A549 (cell line): ENCODE results near the gene FAF1. TPM values are rescaled to one million over a fixed set of nuclear protein-coding genes. Genes with fewer than 3 reads are reported as not detected.

Source experiments
- ATAC-seq, 2 experiments: fragments of 200-7000 bp in 1 of 2; fragments of >200 bp in 1 of 2; cut with Nextera tagmentation in 1 of 2; cut with Tn5 transposase in 1 of 2; 3 replicates each; pipeline versions ENCODE4 v1.8.0 to v1.9.1; 2018 to 2020; ENCODE audit warnings: mild to moderate bottlenecking in 1 of 2, moderate library complexity in 1 of 2
- CTCF ChIA-PET: fragments of 300-600 bp; sonication (Branson Sonifier 250); formaldehyde crosslinking; extraction: SDS; loops from one replicate; lab custom pipeline; 2021; ENCODE audit warnings: antibody characterized with exemption, inconsistent platforms; lab: Yijun Ruan, JAX
- POLR2A ChIA-PET: fragments of 350-600 bp; formaldehyde crosslinking; extraction: SDS; loops from one replicate; lab custom pipeline; 2021; ENCODE audit warnings: antibody characterized with exemption, inconsistent platforms; lab: Yijun Ruan, JAX
- DNase-seq, 2 experiments: peaks; one replicate each; pipeline versions ENCODE4 v3.0.0 to v3.0.0-alpha.2; 2011 to 2016; ENCODE audit warnings: low read depth in 1 of 2, low spot score in 1 of 2
- FAIRE-seq: peaks from 2 replicates; lab custom pipeline; 2011; peaks lifted over from hg19 to GRCh38; lab: Jason Lieb, UNC
- H3K27ac ChIP-seq, 2 experiments: fragments of >200 bp; sonication (Bioruptor Twin); formaldehyde crosslinking; 3 replicates each; pipeline ENCODE4 v1.5.1; 2016 to 2017
- H3K4me1 ChIP-seq: fragments of >200 bp; sonication (Bioruptor Twin); formaldehyde crosslinking; 3 replicates; pipeline ENCODE4 v1.6.1; 2016
- H3K4me2 ChIP-seq: fragments of >200 bp; sonication (Bioruptor Twin); formaldehyde crosslinking; 3 replicates; pipeline ENCODE4 v1.6.1; 2016
- H3K4me3 ChIP-seq: fragments of >200 bp; sonication (Bioruptor Twin); formaldehyde crosslinking; 3 replicates; pipeline ENCODE4 v1.5.1; 2016
- H3K9me3 ChIP-seq: fragments of >200 bp; sonication (Bioruptor Twin); formaldehyde crosslinking; 3 replicates; pipeline ENCODE4 v1.6.1; 2016
- BHLHE40 ChIP-seq: IDR thresholded peaks from 2 replicates; pipeline ENCODE4 v1.6.1; 2012; ENCODE audit warnings: low read depth, low read length, inconsistent platforms
- CBX2 ChIP-seq: fragments of 200-600 bp; sonication (generic); IDR thresholded peaks from 2 replicates; pipeline ENCODE4 v1.6.1; 2016; ENCODE audit warnings: low read depth, mild to moderate bottlenecking, borderline replicate concordance
- EP300 ChIP-seq, 2 experiments: fragments of >200 bp; sonication (Bioruptor Twin); formaldehyde crosslinking; IDR thresholded peaks; 2 replicates in 1 of 2; 3 replicates in 1 of 2; pipeline ENCODE4 v1.6.1; 2016 to 2017
- FOSL2 ChIP-seq, 2 experiments: fragments of 450-650 bp in 1 of 2; fragments of >200 bp in 1 of 2; sonication (Bioruptor Twin) in 1 of 2; formaldehyde crosslinking; IDR thresholded peaks; 2 replicates each; pipeline versions ENCODE4 v1.5.0 to v1.6.1; 2016 to 2020; ENCODE audit warnings: mild to moderate bottlenecking in 1 of 2, moderate library complexity in 1 of 2
- FOXS1 ChIP-seq: fragments of 250-450 bp; sonication (Bioruptor Pico); IDR thresholded peaks from 2 replicates; pipeline ENCODE4 v1.5.0; 2020; ENCODE audit warnings: mild to moderate bottlenecking, moderate library complexity
- HEYL ChIP-seq: fragments of 250-450 bp; sonication (Bioruptor Pico); IDR thresholded peaks from 2 replicates; pipeline ENCODE4 v1.8.0; 2021; ENCODE audit warnings: mild to moderate bottlenecking, moderate library complexity
- HOXB13 ChIP-seq: fragments of 250-450 bp; sonication (Bioruptor Pico); IDR thresholded peaks from 2 replicates; pipeline ENCODE4 v1.5.0; 2020; ENCODE audit warnings: low read depth, mild to moderate bottlenecking, moderate library complexity
- JUNB ChIP-seq: fragments of >200 bp; sonication (Bioruptor Twin); formaldehyde crosslinking; IDR thresholded peaks from 2 replicates; pipeline ENCODE4 v1.6.1; 2016
- KDM5A ChIP-seq: fragments of 200-600 bp; sonication (generic); IDR thresholded peaks from 2 replicates; pipeline ENCODE4 v1.6.1; 2016; ENCODE audit warnings: antibody characterized with exemption, mild to moderate bottlenecking
- NFE2L2 ChIP-seq: fragments of 150-350 bp; conservative IDR thresholded peaks from 2 replicates; pipeline ENCODE4 v1.6.1; 2014; ENCODE audit warnings: low read length
- NPAS2 ChIP-seq: fragments of 250-450 bp; sonication (Bioruptor Pico); IDR thresholded peaks from 2 replicates; pipeline ENCODE4 v1.8.0; 2022; ENCODE audit warnings: mild to moderate bottlenecking, moderate library complexity, borderline replicate concordance
- RFX5 ChIP-seq: fragments of 450-650 bp; IDR thresholded peaks from 2 replicates; pipeline ENCODE4 v1.7.1; 2014; ENCODE audit warnings: antibody characterized with exemption, mild to moderate bottlenecking, moderate library complexity
- SMC3 ChIP-seq: fragments of >200 bp; sonication (Bioruptor Twin); formaldehyde crosslinking; IDR thresholded peaks from 3 replicates; pipeline ENCODE4 v1.6.1; 2018; ENCODE audit warnings: inconsistent platforms
- ZNF302 ChIP-seq: fragments of 250-450 bp; sonication (Bioruptor Pico); IDR thresholded peaks from 2 replicates; pipeline ENCODE4 v1.9.0; 2021; ENCODE audit warnings: inconsistent platforms, mild to moderate bottlenecking, moderate library complexity
- ZSCAN20 ChIP-seq: fragments of 250-450 bp; sonication (Bioruptor Pico); IDR thresholded peaks from 2 replicates; pipeline ENCODE4 v1.8.0; 2022; ENCODE audit warnings: mild to moderate bottlenecking, moderate library complexity
- WGBS: methylation state at CpG from one replicate; pipeline ENCODE4 v1.1.6; 2017; ENCODE audit errors: missing lambda C conversion rate; 5-methylcytosine and 5-hydroxymethylcytosine counted together
- polyA plus RNA-seq, 4 experiments: library from polyadenylated mRNA; depleted of rRNA in 3 of 4; stranded (reverse); fragments of >200 nt; fragmentation: RNase III in 1 of 4; extraction: RNeasy Plus Mini Kit Qiagen cat#74134 plus additional on column Dnase treatment in 1 of 4; gene quantifications; 2 replicates in 3 of 4; 3 replicates in 1 of 4; pipeline ENCODE4 v1.2.3, GENCODE V29; 2011 to 2017
- TF ChIP-seq, protein P1 (sequence below): fragments of 250-450 bp; sonication (Bioruptor Pico); IDR thresholded peaks from 2 replicates; pipeline ENCODE4 v1.5.0; 2020; ENCODE audit warnings: low read depth, mild to moderate bottlenecking, moderate library complexity
- TF ChIP-seq, protein P2 (sequence below): IDR thresholded peaks from 2 replicates; pipeline ENCODE4 v1.6.1; 2012
- TF ChIP-seq, protein P3 (sequence below): fragments of >200 bp; sonication (Bioruptor Twin); formaldehyde crosslinking; IDR thresholded peaks from 3 replicates; pipeline ENCODE4 v1.5.1; 2016
- TF ChIP-seq, protein P4 (sequence below): fragments of 450-650 bp; IDR thresholded peaks from 2 replicates; pipeline ENCODE4 v1.6.1; 2014; ENCODE audit warnings: antibody characterized with exemption
- TF ChIP-seq, protein P5 (sequence below): fragments of 200-600 bp; sonication (generic); IDR thresholded peaks from 2 replicates; pipeline ENCODE4 v1.6.1; 2016; ENCODE audit warnings: antibody characterized with exemption, mild to moderate bottlenecking, moderate library complexity

Gene FAF1
- polyA plus RNA-seq, 2 of the 4 experiments (the other 2 are of a cell fraction): 31.7 to 46.2 TPM

DNA sequence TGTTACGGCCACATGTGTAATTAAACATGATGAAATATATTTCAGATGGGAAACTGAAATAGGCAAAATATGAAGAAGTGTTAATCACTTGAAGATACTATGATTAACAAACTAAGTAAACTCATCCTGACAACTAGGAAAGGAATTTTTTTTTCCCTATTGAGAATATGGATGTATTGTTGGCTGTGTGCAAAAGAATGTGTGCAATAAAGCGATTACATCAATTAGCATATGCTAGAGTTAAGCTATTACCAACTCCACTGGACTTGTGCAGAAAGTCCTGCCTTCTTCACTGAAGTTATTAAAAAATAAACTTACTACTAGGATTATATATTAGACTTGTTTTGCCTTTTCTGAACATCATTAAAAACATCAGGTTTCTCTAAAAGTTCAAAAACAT, 393.7 kb downstream of the FAF1 start (continued):
- TF ChIP-seq, protein P1, sequence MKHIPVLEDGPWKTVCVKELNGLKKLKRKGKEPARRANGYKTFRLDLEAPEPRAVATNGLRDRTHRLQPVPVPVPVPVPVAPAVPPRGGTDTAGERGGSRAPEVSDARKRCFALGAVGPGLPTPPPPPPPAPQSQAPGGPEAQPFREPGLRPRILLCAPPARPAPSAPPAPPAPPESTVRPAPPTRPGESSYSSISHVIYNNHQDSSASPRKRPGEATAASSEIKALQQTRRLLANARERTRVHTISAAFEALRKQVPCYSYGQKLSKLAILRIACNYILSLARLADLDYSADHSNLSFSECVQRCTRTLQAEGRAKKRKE (CRISPR knock-in tag): no peak
- TF ChIP-seq, all 56 proteins: peak for 0

DNA sequence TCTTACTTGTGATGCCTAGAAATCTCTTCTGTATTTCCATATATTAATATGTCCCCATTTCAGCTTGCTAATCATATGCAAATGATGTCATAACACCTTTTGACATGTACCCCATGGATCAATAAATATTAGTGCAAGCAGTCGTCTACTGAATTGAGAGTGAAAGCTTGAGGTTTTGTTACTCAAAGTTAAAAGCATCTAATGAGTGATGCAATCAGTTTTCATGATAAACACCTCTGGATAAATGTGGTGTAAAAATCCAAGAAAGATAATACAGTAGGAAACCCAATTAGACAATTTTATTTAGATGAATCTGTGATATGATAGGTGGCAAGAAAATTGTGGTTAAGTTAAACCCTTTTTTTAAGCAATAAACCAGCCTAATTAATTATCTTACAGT, 395.6 kb downstream of the FAF1 start:
- TF ChIP-seq BHLHE40 (no peak), SMC3 (no peak), FOXS1 (CRISPR knock-in tag) (no peak), EP300 (IDR thresholded peaks at IDR 0.05) (no peak), CBX2 (no peak), NFE2L2 (no peak), ZNF302 (CRISPR knock-in tag) (no peak), NPAS2 (CRISPR knock-in tag) (no peak), ZSCAN20 (CRISPR knock-in tag) (no peak), JUNB (no peak), FOSL2 (IDR thresholded peaks at IDR 0.05) (no peak), FOSL2 (CRISPR knock-in tag; IDR thresholded peaks at IDR 0.05) (no peak), KDM5A (no peak), RFX5 (no peak), HEYL (CRISPR knock-in tag) (no peak), HOXB13 (no peak)
- TF ChIP-seq, protein P2, sequence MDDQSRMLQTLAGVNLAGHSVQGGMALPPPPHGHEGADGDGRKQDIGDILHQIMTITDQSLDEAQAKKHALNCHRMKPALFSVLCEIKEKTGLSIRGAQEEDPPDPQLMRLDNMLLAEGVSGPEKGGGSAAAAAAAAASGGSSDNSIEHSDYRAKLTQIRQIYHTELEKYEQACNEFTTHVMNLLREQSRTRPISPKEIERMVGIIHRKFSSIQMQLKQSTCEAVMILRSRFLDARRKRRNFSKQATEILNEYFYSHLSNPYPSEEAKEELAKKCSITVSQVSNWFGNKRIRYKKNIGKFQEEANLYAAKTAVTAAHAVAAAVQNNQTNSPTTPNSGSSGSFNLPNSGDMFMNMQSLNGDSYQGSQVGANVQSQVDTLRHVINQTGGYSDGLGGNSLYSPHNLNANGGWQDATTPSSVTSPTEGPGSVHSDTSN: no peak
- TF ChIP-seq, protein P3, sequence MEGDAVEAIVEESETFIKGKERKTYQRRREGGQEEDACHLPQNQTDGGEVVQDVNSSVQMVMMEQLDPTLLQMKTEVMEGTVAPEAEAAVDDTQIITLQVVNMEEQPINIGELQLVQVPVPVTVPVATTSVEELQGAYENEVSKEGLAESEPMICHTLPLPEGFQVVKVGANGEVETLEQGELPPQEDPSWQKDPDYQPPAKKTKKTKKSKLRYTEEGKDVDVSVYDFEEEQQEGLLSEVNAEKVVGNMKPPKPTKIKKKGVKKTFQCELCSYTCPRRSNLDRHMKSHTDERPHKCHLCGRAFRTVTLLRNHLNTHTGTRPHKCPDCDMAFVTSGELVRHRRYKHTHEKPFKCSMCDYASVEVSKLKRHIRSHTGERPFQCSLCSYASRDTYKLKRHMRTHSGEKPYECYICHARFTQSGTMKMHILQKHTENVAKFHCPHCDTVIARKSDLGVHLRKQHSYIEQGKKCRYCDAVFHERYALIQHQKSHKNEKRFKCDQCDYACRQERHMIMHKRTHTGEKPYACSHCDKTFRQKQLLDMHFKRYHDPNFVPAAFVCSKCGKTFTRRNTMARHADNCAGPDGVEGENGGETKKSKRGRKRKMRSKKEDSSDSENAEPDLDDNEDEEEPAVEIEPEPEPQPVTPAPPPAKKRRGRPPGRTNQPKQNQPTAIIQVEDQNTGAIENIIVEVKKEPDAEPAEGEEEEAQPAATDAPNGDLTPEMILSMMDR: no peak
- TF ChIP-seq, protein P4, sequence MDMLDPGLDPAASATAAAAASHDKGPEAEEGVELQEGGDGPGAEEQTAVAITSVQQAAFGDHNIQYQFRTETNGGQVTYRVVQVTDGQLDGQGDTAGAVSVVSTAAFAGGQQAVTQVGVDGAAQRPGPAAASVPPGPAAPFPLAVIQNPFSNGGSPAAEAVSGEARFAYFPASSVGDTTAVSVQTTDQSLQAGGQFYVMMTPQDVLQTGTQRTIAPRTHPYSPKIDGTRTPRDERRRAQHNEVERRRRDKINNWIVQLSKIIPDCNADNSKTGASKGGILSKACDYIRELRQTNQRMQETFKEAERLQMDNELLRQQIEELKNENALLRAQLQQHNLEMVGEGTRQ: no peak
- TF ChIP-seq, protein P5, sequence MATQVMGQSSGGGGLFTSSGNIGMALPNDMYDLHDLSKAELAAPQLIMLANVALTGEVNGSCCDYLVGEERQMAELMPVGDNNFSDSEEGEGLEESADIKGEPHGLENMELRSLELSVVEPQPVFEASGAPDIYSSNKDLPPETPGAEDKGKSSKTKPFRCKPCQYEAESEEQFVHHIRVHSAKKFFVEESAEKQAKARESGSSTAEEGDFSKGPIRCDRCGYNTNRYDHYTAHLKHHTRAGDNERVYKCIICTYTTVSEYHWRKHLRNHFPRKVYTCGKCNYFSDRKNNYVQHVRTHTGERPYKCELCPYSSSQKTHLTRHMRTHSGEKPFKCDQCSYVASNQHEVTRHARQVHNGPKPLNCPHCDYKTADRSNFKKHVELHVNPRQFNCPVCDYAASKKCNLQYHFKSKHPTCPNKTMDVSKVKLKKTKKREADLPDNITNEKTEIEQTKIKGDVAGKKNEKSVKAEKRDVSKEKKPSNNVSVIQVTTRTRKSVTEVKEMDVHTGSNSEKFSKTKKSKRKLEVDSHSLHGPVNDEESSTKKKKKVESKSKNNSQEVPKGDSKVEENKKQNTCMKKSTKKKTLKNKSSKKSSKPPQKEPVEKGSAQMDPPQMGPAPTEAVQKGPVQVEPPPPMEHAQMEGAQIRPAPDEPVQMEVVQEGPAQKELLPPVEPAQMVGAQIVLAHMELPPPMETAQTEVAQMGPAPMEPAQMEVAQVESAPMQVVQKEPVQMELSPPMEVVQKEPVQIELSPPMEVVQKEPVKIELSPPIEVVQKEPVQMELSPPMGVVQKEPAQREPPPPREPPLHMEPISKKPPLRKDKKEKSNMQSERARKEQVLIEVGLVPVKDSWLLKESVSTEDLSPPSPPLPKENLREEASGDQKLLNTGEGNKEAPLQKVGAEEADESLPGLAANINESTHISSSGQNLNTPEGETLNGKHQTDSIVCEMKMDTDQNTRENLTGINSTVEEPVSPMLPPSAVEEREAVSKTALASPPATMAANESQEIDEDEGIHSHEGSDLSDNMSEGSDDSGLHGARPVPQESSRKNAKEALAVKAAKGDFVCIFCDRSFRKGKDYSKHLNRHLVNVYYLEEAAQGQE: no peak
- ATAC-seq: no peak

More for the DNA sequence above, 395.6 kb downstream of the FAF1 start:
- ChIA-PET POLR2A (no interaction called here), CTCF (no interaction called here)
- Histone ChIP-seq H3K9me3 (no peaks in the 10 kb centered on the region), H3K4me1 (no peaks in the 10 kb centered on the region), H3K27ac (no peak overlapping the region), H3K4me2 (no peak overlapping the region), H3K4me3 (no peak overlapping the region)
- DNase-seq (no peak), FAIRE-seq (no peak)
- 96% methylated on average over 1 of the region's 1 CpG for WGBS
